A172 (cell line): ENCODE results near the gene MYEOV. TPM values are rescaled to one million over a fixed set of nuclear protein-coding genes. Genes with fewer than 3 reads are reported as not detected.
A peak's percentile ranks its signal among the peaks of the same experiment; 100 is the strongest.

ENCODE experiments used
- DNase-seq: peaks from one replicate; pipeline ENCODE4 v3.0.0-alpha.2; 2015; ENCODE audit warnings: low spot score
- total RNA-seq: library from RNA; depleted of rRNA; stranded (reverse); fragments of >200 nt; shearing (Covaris generic); gene quantifications from 2 replicates; pipeline ENCODE4 v1.2.3, GENCODE V29; 2014

The MYEOV gene
- total RNA-seq, 1 experiment from 2014 or later: 68.7 TPM

GRCh38 chr11:69265911-69266510, 27.9 kb upstream of the MYEOV start:
- DNase-seq: no peak

GRCh38 chr11:69267395-69267805, 26.6 kb upstream of the MYEOV start:
- no peak for DNase-seq

GRCh38 chr11:69268911-69269310, 25.0 kb upstream of the MYEOV start:
- no peak for DNase-seq

- DNase-seq: no peak
Observed at GRCh38 chr11:69269388-69269787, 24.6 kb upstream of the MYEOV start.

- DNase-seq: no peak
Observed at GRCh38 chr11:69269926-69270697, 23.8 kb upstream of the MYEOV start.

GRCh38 chr11:69270941-69271340, 23.0 kb upstream of the MYEOV start:
- no peak for DNase-seq

- DNase-seq: no peak
Observed at GRCh38 chr11:69272055-69272454, 21.9 kb upstream of the MYEOV start.

GRCh38 chr11:69272831-69273485, 21.0 kb upstream of the MYEOV start:
- DNase-seq: no peak

- no peak for DNase-seq
Observed at GRCh38 chr11:69273571-69273970, 20.4 kb upstream of the MYEOV start.

- DNase-seq: no peak
Observed at GRCh38 chr11:69274531-69275016, 19.4 kb upstream of the MYEOV start.

GRCh38 chr11:69275178-69275577, 18.8 kb upstream of the MYEOV start:
- no peak for DNase-seq

- DNase-seq: no peak
Observed at GRCh38 chr11:69276165-69276564, 17.8 kb upstream of the MYEOV start.

GRCh38 chr11:69277074-69277809, 16.7 kb upstream of the MYEOV start:
- no peak for DNase-seq

GRCh38 chr11:69278091-69278867, 15.7 kb upstream of the MYEOV start:
- no peak for DNase-seq

- peak; percentile 98 for DNase-seq
Observed at GRCh38 chr11:69280451-69280850, 13.5 kb upstream of the MYEOV start.

- DNase-seq: peak; percentile 100
Observed at GRCh38 chr11:69280994-69281393, 13.0 kb upstream of the MYEOV start.

GRCh38 chr11:69283446-69283845, 10.5 kb upstream of the MYEOV start:
- no peak for DNase-seq

GRCh38 chr11:69284081-69284511, 9.9 kb upstream of the MYEOV start:
- peak; percentile 82 for DNase-seq

GRCh38 chr11:69285091-69285490, 8.9 kb upstream of the MYEOV start:
- DNase-seq: no peak

- DNase-seq: no peak
Observed at GRCh38 chr11:69285766-69286165, 8.2 kb upstream of the MYEOV start.
